Right cardiac atrium (tissue), 5 donors: ENCODE measurements around the gene SMIM36. TPM values are rescaled to one million over a fixed set of nuclear protein-coding genes. Genes with fewer than 3 reads are reported as not detected.
"Not testable (repeated sequence)": the region's sequence is repeated elsewhere in the genome, so short reads cannot be mapped to it uniquely, and the experiment has no call there.

Experiments used
- ATAC-seq, 2 donors: fragments of 200-7000 bp; cut with Tn5 transposase; one replicate each; pipeline versions ENCODE4 v1.8.0 to v1.9.1; 2020; ENCODE audit warnings: moderate library complexity in 2 of 2, mild to moderate bottlenecking in 1 of 2
- DNase-seq, 3 donors: peaks; one replicate each; pipeline ENCODE4 v3.0.0-alpha.2; 2020
- H3K27ac ChIP-seq: one replicate; pipeline ENCODE4 v1.5.1; 2013; ENCODE audit warnings: mild to moderate bottlenecking, low read length, control low read depth, moderate library complexity
- H3K27me3 ChIP-seq: one replicate; pipeline ENCODE4 v1.6.1; 2013; ENCODE audit not compliant: control insufficient read depth, insufficient read depth
- H3K4me1 ChIP-seq: one replicate; pipeline ENCODE4 v1.6.1; 2013; ENCODE audit warnings: low read length; ENCODE audit not compliant: control insufficient read depth, insufficient read depth
- H3K4me3 ChIP-seq: one replicate; pipeline ENCODE4 v1.5.1; 2013; ENCODE audit warnings: low read length, control low read depth
- H3K9me3 ChIP-seq: one replicate; pipeline ENCODE4 v1.6.1; 2013; ENCODE audit warnings: low read length; ENCODE audit not compliant: control insufficient read depth
- WGBS: extraction: QIAGEN DNeasy Blood & Tissue Kit; methylation state at CpG from one replicate; pipeline ENCODE4 v1.1.7; 2013; 5-methylcytosine and 5-hydroxymethylcytosine counted together
- intact Hi-C, 4 donors: fragments of 100-400 bp; cut with DNase I; formaldehyde crosslinking; loops; one replicate each; pipeline versions ENCODE4 v1.11.0 to v1.14.0; 2022 to 2023
- polyA plus RNA-seq: library from polyadenylated mRNA; stranded (reverse); fragments of 200-250 nt; gene quantifications from one replicate; pipeline ENCODE4 v1.2.3, GENCODE V29; 2013
- total RNA-seq, 4 donors: library from RNA; stranded (reverse); fragmentation: NEBNext Ultra II Directional; extraction: Animal tissue kit (Norgen Biotek cat#: 25700); gene quantifications; one replicate each; pipeline ENCODE4 v1.2.1, GENCODE V29; 2021
- donor health status: healthy with polysubstance abuse.
- donor health status: DM: no; HTN: yes; CAD: no.
- donor health status: DM: no; HTN: no; CAD: no.
- donor health status: DM: no; HTN: yes; CAD: no; lungs with severe emphysema.
- donor health status: DM: yes; HTN: yes; CAD: no.

SMIM36 gene
- total and polyA plus RNA-seq, 5 donors = not detected

- DNase-seq, H3K4me1 ChIP-seq, H3K4me3 ChIP-seq, intact Hi-C loops, ATAC-seq, H3K27me3 ChIP-seq, H3K9me3 ChIP-seq, H3K27ac ChIP-seq: not testable (repeated sequence)
- 96% methylated on average over 18 of the region's 23 CpGs for WGBS
Observed at GRCh38 chr17:55501626-55502025, 9.6 kb downstream of the SMIM36 start.

- Histone ChIP-seq H3K4me1 (peaks cover 2% of the 10 kb centered on the region), H3K9me3 (no peaks in the 10 kb centered on the region), H3K27ac (no peak overlapping the region), H3K27me3 (no peaks in the 10 kb centered on the region), H3K4me3 (no peak overlapping the region)
- intact Hi-C loops = no loop called here
- 64% methylated on average over 3 of the region's 3 CpGs for WGBS
- ATAC-seq (no peak), DNase-seq (no peak)
Observed at GRCh38 chr17:55500103-55500502, 11.1 kb downstream of the SMIM36 start.

GRCh38 chr17:55496094-55496881 lies 15.0 kb downstream of the SMIM36 start:
- ATAC-seq = peak; percentile 85 to 92
- intact Hi-C loops = no loop called here
- H3K4me1 ChIP-seq = peaks cover 2% of the 10 kb centered on the region
- WGBS = 29% methylated on average over 8 of the region's 8 CpGs
- no peaks in the 10 kb centered on the region for H3K27me3 ChIP-seq
- DNase-seq = peak; percentile 53 to 74 (median 59)
- no peak overlapping the region for H3K27ac ChIP-seq
- H3K4me3 ChIP-seq = no peak overlapping the region
- no peaks in the 10 kb centered on the region for H3K9me3 ChIP-seq

DNA sequence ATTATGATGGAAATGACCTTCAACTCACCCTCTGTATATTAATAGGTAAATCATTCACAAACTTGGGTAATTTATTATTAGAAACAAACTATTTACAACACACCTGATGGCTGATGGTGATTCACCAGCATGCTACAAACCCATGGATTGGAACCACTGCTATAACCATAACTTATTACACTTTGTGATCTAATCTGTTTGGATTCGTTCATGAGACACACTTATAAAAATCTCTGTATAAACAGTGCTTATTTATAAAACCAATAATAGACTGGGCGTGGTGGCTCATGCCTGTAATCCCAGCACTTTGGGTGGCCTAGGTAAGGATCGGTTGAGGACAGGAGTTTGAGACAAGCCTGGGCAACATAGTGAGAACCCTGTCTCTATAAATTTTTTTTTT lies 16.0 kb downstream of the SMIM36 start:
- intact Hi-C loops = no loop called here
- no peaks in the 10 kb centered on the region for H3K9me3 ChIP-seq
- peaks cover 2% of the 10 kb centered on the region for H3K4me1 ChIP-seq
- 82% methylated on average over 3 of the region's 3 CpGs for WGBS
- ATAC-seq (no peak), DNase-seq (no peak)
- H3K27me3 ChIP-seq = no peaks in the 10 kb centered on the region
- H3K27ac ChIP-seq = no peak overlapping the region
- H3K4me3 ChIP-seq = no peak overlapping the region

DNA sequence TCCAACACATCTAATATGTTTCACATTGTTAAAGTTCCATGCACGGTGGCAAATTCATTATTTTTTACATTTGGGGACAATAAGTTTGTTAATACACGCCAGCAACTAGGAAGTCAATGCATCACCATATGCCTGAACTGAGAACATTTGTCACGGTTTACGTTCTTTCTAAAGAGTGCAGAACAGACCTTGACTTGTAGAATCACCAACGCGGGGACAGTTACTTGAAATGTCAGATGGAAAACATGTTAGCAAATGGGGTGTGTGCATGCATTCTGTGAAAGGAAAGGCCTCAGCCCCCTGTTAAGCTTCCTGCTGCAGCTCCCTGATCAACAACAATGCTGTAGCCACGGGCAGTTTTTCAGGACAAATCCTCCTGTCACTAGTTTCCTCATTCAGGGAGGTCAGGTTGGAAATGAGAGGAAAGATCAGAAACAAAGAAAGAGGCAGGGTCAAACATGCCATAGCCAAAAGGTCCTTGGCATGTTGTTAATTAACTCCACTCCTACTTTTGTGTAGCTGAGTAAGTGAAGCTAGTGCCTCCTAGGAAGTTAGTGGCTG lies 18.4 kb downstream of the SMIM36 start:
- no peak for DNase-seq
- intact Hi-C loops = no loop called here
- H3K9me3 ChIP-seq = no peaks in the 10 kb centered on the region
- H3K4me3 ChIP-seq = no peak overlapping the region
- no peak overlapping the region for H3K27ac ChIP-seq
- H3K27me3 ChIP-seq = no peaks in the 10 kb centered on the region
- ATAC-seq = no peak
- peaks cover 2% of the 10 kb centered on the region for H3K4me1 ChIP-seq
- 66% methylated on average over 7 of the region's 7 CpGs for WGBS

DNA sequence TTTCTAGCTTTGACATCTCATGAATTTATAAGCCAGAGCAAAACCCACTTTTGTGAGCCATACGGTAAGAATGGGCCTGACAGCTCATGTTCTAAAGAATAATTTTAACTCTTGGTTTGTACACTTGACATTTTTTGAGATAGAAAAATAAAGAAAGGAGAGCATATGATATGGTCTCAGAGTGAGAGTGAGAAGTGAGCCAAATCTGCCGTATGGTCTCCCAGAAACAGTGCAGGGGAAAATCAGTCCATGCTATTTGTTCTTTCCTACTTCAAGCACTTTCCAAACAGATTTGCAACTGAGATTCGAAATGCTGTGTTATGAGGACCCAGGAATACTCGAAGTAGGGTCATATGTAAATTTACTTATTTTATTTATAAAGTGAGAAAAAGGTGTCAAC lies 20.9 kb downstream of the SMIM36 start:
- no peaks in the 10 kb centered on the region for H3K4me1 ChIP-seq
- no peaks in the 10 kb centered on the region for H3K9me3 ChIP-seq
- no peak overlapping the region for H3K4me3 ChIP-seq
- H3K27ac ChIP-seq = no peak overlapping the region
- no peak for ATAC-seq
- 74% methylated on average over 4 of the region's 4 CpGs for WGBS
- no peaks in the 10 kb centered on the region for H3K27me3 ChIP-seq
- intact Hi-C loops = no loop called here
- DNase-seq = no peak

DNA sequence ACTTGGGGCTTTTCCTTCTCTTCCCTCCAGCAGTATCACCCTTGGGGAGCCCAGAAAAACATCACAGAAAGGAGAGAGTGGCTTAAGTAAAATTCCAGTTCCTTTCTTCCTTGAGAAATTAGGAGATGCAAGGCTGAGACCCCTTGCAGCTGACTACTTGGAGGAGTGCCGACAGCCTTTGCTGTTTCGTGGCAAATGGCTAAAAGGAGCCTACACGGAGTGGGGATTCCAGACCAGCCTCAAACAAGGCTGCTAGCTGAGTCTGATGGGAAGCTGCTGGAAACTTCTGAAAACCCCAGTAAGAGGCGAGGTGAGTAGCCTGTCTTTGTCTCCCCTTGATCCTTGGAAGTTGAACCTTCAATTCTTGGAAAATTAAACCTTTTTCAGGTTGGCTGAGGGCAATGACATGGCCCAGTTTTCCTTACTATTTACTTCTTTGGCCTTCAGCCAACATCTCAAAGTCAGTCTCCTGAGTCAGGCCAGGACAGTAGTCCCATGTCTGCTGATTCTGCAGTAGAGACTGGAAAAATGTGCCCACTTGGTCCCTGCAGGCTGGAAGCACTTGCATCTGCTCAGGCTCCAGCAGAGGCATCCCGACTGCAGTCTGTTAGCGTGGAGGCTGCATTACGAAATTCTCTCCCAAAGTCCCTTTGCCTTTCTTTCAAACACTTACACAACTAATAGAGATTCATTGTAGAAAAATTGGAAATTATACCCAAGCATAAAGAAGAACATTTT lies 23.4 kb downstream of the SMIM36 start:
- intact Hi-C loops = no loop called here
- no peaks in the 10 kb centered on the region for H3K9me3 ChIP-seq
- no peak for ATAC-seq
- no peak overlapping the region for H3K27ac ChIP-seq
- no peaks in the 10 kb centered on the region for H3K4me1 ChIP-seq
- H3K27me3 ChIP-seq = no peaks in the 10 kb centered on the region
- no peak overlapping the region for H3K4me3 ChIP-seq
- 54% methylated on average over 7 of the region's 7 CpGs for WGBS
- no peak for DNase-seq

- Histone ChIP-seq H3K4me3 (no peak overlapping the region), H3K9me3 (no peaks in the 10 kb centered on the region), H3K4me1 (no peaks in the 10 kb centered on the region), H3K27ac (no peak overlapping the region), H3K27me3 (no peaks in the 10 kb centered on the region)
- intact Hi-C loops = no loop called here
- DNase-seq (no peak), ATAC-seq (no peak)
- 97% methylated on average over 2 of the region's 2 CpGs for WGBS
Observed at GRCh38 chr17:55484575-55484974, 26.7 kb downstream of the SMIM36 start.

- Histone ChIP-seq H3K9me3 (no peaks in the 10 kb centered on the region), H3K4me3 (no peak overlapping the region), H3K4me1 (no peaks in the 10 kb centered on the region), H3K27ac (no peak overlapping the region), H3K27me3 (no peaks in the 10 kb centered on the region)
- 78% methylated on average over 3 of the region's 3 CpGs for WGBS
- no peak for ATAC-seq
- no peak for DNase-seq
- intact Hi-C loops = no loop called here
Observed at GRCh38 chr17:55482591-55483389, 28.5 kb downstream of the SMIM36 start.

- intact Hi-C loops = no loop called here
Observed at GRCh38 chr17:55480631-55481315, 30.5 kb downstream of the SMIM36 start.

More at GRCh38 chr17:55480631-55481315, 30.5 kb downstream of the SMIM36 start:
- Histone ChIP-seq H3K27me3 (no peaks in the 10 kb centered on the region), H3K4me1 (no peaks in the 10 kb centered on the region), H3K4me3 (no peak overlapping the region), H3K9me3 (no peaks in the 10 kb centered on the region), H3K27ac (no peak overlapping the region)
- no peak for ATAC-seq
- no peak for DNase-seq
